GM19372 (cell line): ENCODE measurements around the gene WRAP73.
A peak's percentile ranks its signal among the peaks of the same experiment; 100 is the strongest.

ENCODE experiments used
- ATAC-seq: cut with Tn5 transposase; IDR thresholded peaks from one replicate; pipeline ENCODE4 v1.9.1; 2021; ENCODE audit warnings: mild to moderate bottlenecking, low read depth, moderate library complexity; ENCODE audit not compliant: unreplicated experiment

WRAP73 gene

GRCh38 chr1:3669971-3670431 lies 20.1 kb upstream of the WRAP73 start:
- no peak for ATAC-seq

- no peak for ATAC-seq
Observed at GRCh38 chr1:3669421-3669821, 19.5 kb upstream of the WRAP73 start.

- ATAC-seq: no peak
Observed at GRCh38 chr1:3668585-3669300, 18.8 kb upstream of the WRAP73 start.

- ATAC-seq: no peak
Observed at GRCh38 chr1:3668148-3668547, 18.2 kb upstream of the WRAP73 start.

GRCh38 chr1:3664700-3665375 lies 14.9 kb upstream of the WRAP73 start:
- no peak for ATAC-seq

GRCh38 chr1:3663999-3664699 lies 14.2 kb upstream of the WRAP73 start:
- ATAC-seq: no peak

- ATAC-seq: no peak
Observed at GRCh38 chr1:3662080-3662671, 12.3 kb upstream of the WRAP73 start.

GRCh38 chr1:3661631-3662030 lies 11.7 kb upstream of the WRAP73 start:
- ATAC-seq: no peak

- ATAC-seq: no peak
Observed at GRCh38 chr1:3660704-3661103, 10.8 kb upstream of the WRAP73 start.

- ATAC-seq: no peak
Observed at GRCh38 chr1:3659093-3659492, 9.2 kb upstream of the WRAP73 start.

GRCh38 chr1:3658231-3658615 lies 8.3 kb upstream of the WRAP73 start:
- no peak for ATAC-seq

GRCh38 chr1:3657578-3658230 lies 7.8 kb upstream of the WRAP73 start:
- no peak for ATAC-seq

- ATAC-seq: no peak
Observed at GRCh38 chr1:3657096-3657475, 7.2 kb upstream of the WRAP73 start.

GRCh38 chr1:3656450-3657095 lies 6.7 kb upstream of the WRAP73 start:
- peak; percentile 41 for ATAC-seq

GRCh38 chr1:3654549-3655281 lies 4.8 kb upstream of the WRAP73 start:
- ATAC-seq: no peak

- no peak for ATAC-seq
Observed at GRCh38 chr1:3653286-3653618, 3.3 kb upstream of the WRAP73 start.

GRCh38 chr1:3652548-3653285 lies 2.8 kb upstream of the WRAP73 start:
- ATAC-seq: no peak

GRCh38 chr1:3651930-3652547 lies 2.1 kb upstream of the WRAP73 start, which contains the start of gene TP73:
TP73 (plus strand) TSS chr1:3652516; CDS start chr1:3682366, 29,850 bp downstream.
- ATAC-seq: peak; percentile 33
